Tibial nerve (tissue), 4 donors: ENCODE data around the gene KIDINS220. TPM values are rescaled to one million over a fixed set of nuclear protein-coding genes. Genes with fewer than 3 reads are reported as not detected.

Experiments used
- DNase-seq, 2 donors: peaks; one replicate each; pipeline ENCODE4 v3.0.0-alpha.2; 2019; ENCODE audit warnings: low spot score in 2 of 2
- H3K27ac ChIP-seq, 4 donors: fragments of 200-600 bp; sonication (generic) in 3 of 4; one replicate each; pipeline ENCODE4 v1.5.1; 2017 to 2019; ENCODE audit warnings: mild to moderate bottlenecking in 1 of 4
- H3K27me3 ChIP-seq, 2 donors: fragments of 200-600 bp; sonication (generic) in 1 of 2; one replicate each; pipeline versions ENCODE4 v1.5.1 to v1.6.0; 2017 to 2019
- H3K36me3 ChIP-seq, 3 donors: fragments of 200-600 bp; sonication (generic); one replicate each; pipeline ENCODE4 v1.5.1; 2018 to 2019
- H3K4me1 ChIP-seq, 4 donors: fragments of 200-600 bp; sonication (generic) in 3 of 4; one replicate each; pipeline ENCODE4 v1.5.1; 2017 to 2019
- H3K4me3 ChIP-seq, 4 donors: fragments of 200-600 bp; sonication (generic) in 3 of 4; one replicate each; pipeline ENCODE4 v1.5.1; 2017 to 2019; ENCODE audit warnings: mild to moderate bottlenecking in 1 of 4, moderate library complexity in 1 of 4
- H3K9me3 ChIP-seq, 4 donors: fragments of 200-600 bp; sonication (generic) in 3 of 4; one replicate each; pipeline ENCODE4 v1.5.1; 2017 to 2019
- CTCF ChIP-seq, 5 experiments: fragments of 200-600 bp in 3 of 5; fragments of 450-650 bp in 2 of 5; sonication (generic) in 3 of 5; IDR thresholded peaks; one replicate each; pipeline ENCODE4 v1.5.1; 2016 to 2019; ENCODE audit warnings: antibody characterized with exemption in 5 of 5, mild to moderate bottlenecking in 3 of 5, moderate library complexity in 2 of 5
- EP300 ChIP-seq, 2 donors: sonication (generic); formaldehyde crosslinking; IDR thresholded peaks; one replicate each; pipeline ENCODE4 v1.6.1; 2017; ENCODE audit warnings: antibody characterized with exemption in 2 of 2, mild to moderate bottlenecking in 1 of 2
- POLR2A ChIP-seq, 2 donors: fragments of 450-650 bp; IDR thresholded peaks; one replicate each; pipeline ENCODE4 v1.6.1; 2017; ENCODE audit warnings: antibody characterized with exemption in 2 of 2, mild to moderate bottlenecking in 2 of 2, moderate library complexity in 2 of 2
- WGBS, 2 donors: methylation state at CpG; one replicate each; pipeline ENCODE4 v1.1.5; 2018; 5-methylcytosine and 5-hydroxymethylcytosine counted together
- total RNA-seq, 4 donors: library from RNA; depleted of rRNA; stranded (reverse); fragments of >200 nt; gene quantifications; one replicate each; pipeline ENCODE4 v1.1.0, GENCODE V29; 2016

Gene KIDINS220
- total RNA-seq, 4 donors from 2014 or later: 80.1 to 131 (median 109) TPM

GRCh38 chr2:8796878-8797550, 40.4 kb downstream of the KIDINS220 start:
- Histone ChIP-seq H3K27ac (no peak overlapping the region), H3K4me1 (peaks cover 0 to 7% (median 0%) of the 10 kb centered on the region in 4 donors), H3K36me3 (peaks cover 0 to 83% (median 6%) of the 10 kb centered on the region in 3 donors), H3K4me3 (no peak overlapping the region), H3K27me3 (no peaks in the 10 kb centered on the region), H3K9me3 (no peaks in the 10 kb centered on the region)
- DNase-seq: no peak
- TF ChIP-seq EP300 (IDR thresholded peaks at IDR 0.05) (no peak), POLR2A (IDR thresholded peaks at IDR 0.05) (no peak), CTCF (IDR thresholded peaks at IDR 0.05) (no peak)
- WGBS, 2 donors: 81 to 88% methylated on average over 6 of the region's 6 CpGs

DNA sequence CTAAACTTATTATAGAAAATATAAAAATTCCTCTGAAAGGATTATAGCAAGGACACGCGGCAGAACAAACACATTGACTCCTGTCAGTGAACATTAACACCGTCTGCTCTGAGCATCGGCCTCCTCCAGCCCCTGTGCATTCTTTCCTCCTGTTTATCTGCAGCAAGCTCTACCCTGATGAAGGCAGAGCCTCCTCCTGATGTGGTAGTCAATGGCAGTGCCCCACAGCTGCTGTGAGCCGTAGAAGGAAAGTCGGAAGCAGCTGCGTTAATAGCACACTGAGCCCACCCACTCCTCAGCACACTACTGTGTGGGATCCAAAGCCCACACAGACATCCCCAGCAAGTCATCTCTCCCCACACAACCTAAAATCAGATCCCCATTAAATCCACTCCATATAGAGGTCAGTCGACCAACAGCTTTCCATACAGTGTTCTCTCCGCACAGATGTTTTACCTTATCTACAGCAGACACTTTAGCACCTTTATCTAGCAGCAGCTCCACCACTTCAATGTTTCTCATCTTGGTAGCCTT, 41.0 kb downstream of the KIDINS220 start:
- Histone ChIP-seq H3K9me3 (no peaks in the 10 kb centered on the region), H3K36me3 (peaks cover 0 to 78% (median 6%) of the 10 kb centered on the region in 3 donors), H3K4me3 (no peak overlapping the region), H3K27me3 (no peaks in the 10 kb centered on the region), H3K27ac (no peak overlapping the region), H3K4me1 (peaks cover 0 to 7% (median 0%) of the 10 kb centered on the region in 4 donors)
- TF ChIP-seq CTCF (IDR thresholded peaks at IDR 0.05) (no peak), EP300 (IDR thresholded peaks at IDR 0.05) (no peak), POLR2A (IDR thresholded peaks at IDR 0.05) (no peak)
- 77 to 82% methylated on average over 9 of the region's 9 CpGs for whole genome bisulfite sequencing, 2 donors
- no peak for DNase-seq

GRCh38 chr2:8794923-8795825, 42.2 kb downstream of the KIDINS220 start:
- no peak overlapping the region for H3K4me3 ChIP-seq
- no peak for TF ChIP-seq POLR2A (IDR thresholded peaks at IDR 0.05)
- TF ChIP-seq CTCF (IDR thresholded peaks at IDR 0.05): no peak
- peak in 1 of 2 donors; percentile 33 for TF ChIP-seq EP300 (IDR thresholded peaks at IDR 0.05)
- 85 to 92% methylated on average over 8 of the region's 8 CpGs for WGBS, 2 donors
- no peak overlapping the region for H3K27ac ChIP-seq
- DNase-seq: peak in 1 of 2 donors; percentile 41
- no peaks in the 10 kb centered on the region for H3K27me3 ChIP-seq
- H3K36me3 ChIP-seq: peaks cover 0 to 79% (median 12%) of the 10 kb centered on the region in 3 donors
- H3K4me1 ChIP-seq: peaks cover 0 to 7% (median 0%) of the 10 kb centered on the region in 4 donors
- H3K9me3 ChIP-seq: no peaks in the 10 kb centered on the region

GRCh38 chr2:8790739-8791162, 46.7 kb downstream of the KIDINS220 start:
- Histone ChIP-seq H3K27ac (no peak overlapping the region), H3K9me3 (no peaks in the 10 kb centered on the region), H3K27me3 (no peaks in the 10 kb centered on the region), H3K4me3 (no peak overlapping the region), H3K36me3 (peaks cover 0 to 86% (median 12%) of the 10 kb centered on the region in 3 donors), H3K4me1 (peaks cover 0 to 7% (median 0%) of the 10 kb centered on the region in 4 donors)
- TF ChIP-seq POLR2A (IDR thresholded peaks at IDR 0.05) (no peak), CTCF (IDR thresholded peaks at IDR 0.05) (no peak), EP300 (IDR thresholded peaks at IDR 0.05) (no peak)
- no peak for DNase-seq
- WGBS, 2 donors: 71 to 78% methylated on average over 2 of the region's 2 CpGs
